HCT116 (cell line): ENCODE measurements around the gene ZNF79.

Experiments
- CEBPB ChIP-seq: IDR thresholded peaks from 2 replicates; pipeline ENCODE4 v1.6.1; 2012; ENCODE audit warnings: low read depth
- YY1 ChIP-seq: IDR thresholded peaks from 2 replicates; pipeline ENCODE4 v1.6.1; 2011; ENCODE audit warnings: low read length, low read depth, moderate library complexity, mild to moderate bottlenecking; ENCODE audit not compliant: insufficient replicate concordance; ENCODE audit errors: extremely low read depth
- TF ChIP-seq, protein P1 (sequence below): IDR thresholded peaks from 2 replicates; pipeline ENCODE4 v1.6.1; 2012; ENCODE audit warnings: low read depth
- TF ChIP-seq, protein P2 (sequence below), 3 experiments: fragments of 200-600 bp in 1 of 3; sonication (generic) in 1 of 3; IDR thresholded peaks in 2 of 3; conservative IDR thresholded peaks in 1 of 3; 2 replicates each; pipeline ENCODE4 v1.5.1; 2012 to 2017; ENCODE audit warnings: low read depth in 2 of 3, low read length in 2 of 3, antibody characterized with exemption in 1 of 3, borderline replicate concordance in 1 of 3, control low read depth in 1 of 3, mild to moderate bottlenecking in 1 of 3, mixed read lengths in 1 of 3, mixed run types in 1 of 3, moderate library complexity in 1 of 3; ENCODE audit not compliant: insufficient read depth in 1 of 3

DNA sequence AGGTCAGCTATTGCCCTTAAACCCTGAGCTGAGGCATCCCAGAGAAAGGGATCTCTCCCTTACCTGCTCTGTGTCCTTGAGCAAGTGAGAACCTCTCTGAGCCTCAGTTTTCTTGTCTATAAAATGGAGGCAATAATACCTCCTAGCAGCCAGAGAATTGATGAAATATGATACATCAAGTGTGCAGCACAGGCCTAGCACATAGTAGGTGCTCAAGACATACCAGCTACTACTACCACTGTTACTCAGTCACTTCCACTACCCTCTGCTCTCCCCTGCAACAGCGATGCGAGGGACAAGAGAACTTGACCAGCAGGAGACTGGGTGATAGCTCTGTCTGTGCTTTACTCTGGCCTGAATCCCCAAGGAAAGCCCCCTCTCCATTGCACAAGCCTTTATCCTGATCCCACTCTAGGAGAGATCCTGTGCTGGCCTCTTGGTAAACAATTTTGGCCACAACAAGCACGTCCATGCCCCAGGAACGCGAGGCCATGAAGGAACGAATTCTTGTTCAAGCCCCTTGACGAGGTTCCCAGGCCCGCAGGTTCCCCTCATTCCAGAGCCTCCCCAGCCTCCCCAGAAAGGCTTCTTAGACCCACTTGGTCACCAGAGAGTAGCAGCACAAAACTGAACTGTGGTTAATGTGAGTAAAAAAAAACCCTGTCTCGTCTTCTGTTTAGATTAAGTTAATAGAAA, 66.5 kb downstream of the ZNF79 start:
- TF ChIP-seq, protein P1, sequence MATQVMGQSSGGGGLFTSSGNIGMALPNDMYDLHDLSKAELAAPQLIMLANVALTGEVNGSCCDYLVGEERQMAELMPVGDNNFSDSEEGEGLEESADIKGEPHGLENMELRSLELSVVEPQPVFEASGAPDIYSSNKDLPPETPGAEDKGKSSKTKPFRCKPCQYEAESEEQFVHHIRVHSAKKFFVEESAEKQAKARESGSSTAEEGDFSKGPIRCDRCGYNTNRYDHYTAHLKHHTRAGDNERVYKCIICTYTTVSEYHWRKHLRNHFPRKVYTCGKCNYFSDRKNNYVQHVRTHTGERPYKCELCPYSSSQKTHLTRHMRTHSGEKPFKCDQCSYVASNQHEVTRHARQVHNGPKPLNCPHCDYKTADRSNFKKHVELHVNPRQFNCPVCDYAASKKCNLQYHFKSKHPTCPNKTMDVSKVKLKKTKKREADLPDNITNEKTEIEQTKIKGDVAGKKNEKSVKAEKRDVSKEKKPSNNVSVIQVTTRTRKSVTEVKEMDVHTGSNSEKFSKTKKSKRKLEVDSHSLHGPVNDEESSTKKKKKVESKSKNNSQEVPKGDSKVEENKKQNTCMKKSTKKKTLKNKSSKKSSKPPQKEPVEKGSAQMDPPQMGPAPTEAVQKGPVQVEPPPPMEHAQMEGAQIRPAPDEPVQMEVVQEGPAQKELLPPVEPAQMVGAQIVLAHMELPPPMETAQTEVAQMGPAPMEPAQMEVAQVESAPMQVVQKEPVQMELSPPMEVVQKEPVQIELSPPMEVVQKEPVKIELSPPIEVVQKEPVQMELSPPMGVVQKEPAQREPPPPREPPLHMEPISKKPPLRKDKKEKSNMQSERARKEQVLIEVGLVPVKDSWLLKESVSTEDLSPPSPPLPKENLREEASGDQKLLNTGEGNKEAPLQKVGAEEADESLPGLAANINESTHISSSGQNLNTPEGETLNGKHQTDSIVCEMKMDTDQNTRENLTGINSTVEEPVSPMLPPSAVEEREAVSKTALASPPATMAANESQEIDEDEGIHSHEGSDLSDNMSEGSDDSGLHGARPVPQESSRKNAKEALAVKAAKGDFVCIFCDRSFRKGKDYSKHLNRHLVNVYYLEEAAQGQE = no peak
- TF ChIP-seq CEBPB = no peak
- TF ChIP-seq YY1 = no peak
- TF ChIP-seq, protein P2, sequence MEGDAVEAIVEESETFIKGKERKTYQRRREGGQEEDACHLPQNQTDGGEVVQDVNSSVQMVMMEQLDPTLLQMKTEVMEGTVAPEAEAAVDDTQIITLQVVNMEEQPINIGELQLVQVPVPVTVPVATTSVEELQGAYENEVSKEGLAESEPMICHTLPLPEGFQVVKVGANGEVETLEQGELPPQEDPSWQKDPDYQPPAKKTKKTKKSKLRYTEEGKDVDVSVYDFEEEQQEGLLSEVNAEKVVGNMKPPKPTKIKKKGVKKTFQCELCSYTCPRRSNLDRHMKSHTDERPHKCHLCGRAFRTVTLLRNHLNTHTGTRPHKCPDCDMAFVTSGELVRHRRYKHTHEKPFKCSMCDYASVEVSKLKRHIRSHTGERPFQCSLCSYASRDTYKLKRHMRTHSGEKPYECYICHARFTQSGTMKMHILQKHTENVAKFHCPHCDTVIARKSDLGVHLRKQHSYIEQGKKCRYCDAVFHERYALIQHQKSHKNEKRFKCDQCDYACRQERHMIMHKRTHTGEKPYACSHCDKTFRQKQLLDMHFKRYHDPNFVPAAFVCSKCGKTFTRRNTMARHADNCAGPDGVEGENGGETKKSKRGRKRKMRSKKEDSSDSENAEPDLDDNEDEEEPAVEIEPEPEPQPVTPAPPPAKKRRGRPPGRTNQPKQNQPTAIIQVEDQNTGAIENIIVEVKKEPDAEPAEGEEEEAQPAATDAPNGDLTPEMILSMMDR (IDR thresholded peaks at IDR 0.05 in 2 of 3, conservative IDR thresholded peaks at IDR 0.05 in 1 of 3; ENCODE audit: borderline replicate concordance in 1 of 3, insufficient read depth in 1 of 3, low read depth in 2 of 3, low read length in 2 of 3) = no peak
